ENCODE results near the gene NACC2. TPM values are rescaled to one million over a fixed set of nuclear protein-coding genes. Genes with fewer than 3 reads are reported as not detected.

The NACC2 gene
- polyA plus RNA-seq, 3 donors = 8.1 to 32.4 (median 8.7) TPM

DNA sequence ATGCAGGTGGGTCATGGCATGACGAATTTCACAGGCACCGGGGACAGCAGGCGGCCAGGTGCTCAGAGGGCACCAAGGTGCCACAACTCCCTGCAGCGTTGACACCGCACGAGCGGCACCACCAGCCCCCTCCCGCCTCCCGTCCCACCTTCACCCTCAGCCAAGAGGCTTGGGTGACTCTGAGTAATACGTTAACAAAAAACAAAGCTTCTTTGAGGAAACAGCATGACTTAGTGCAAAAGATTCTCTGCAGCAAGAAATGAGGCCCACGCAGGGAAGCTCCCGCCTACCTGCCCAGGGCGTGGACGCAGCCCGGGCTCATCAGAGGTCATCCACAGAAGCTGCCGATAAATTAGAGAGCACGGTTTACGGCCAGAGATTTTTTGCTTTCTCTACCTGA, 19.5 kb upstream of the NACC2 start:
- H3K4me3 ChIP-seq (replicated peaks in 1 of 3; ENCODE audit: low read depth in 2 of 3, low read length in 3 of 3) = no peak overlapping the region
- TF ChIP-seq, protein P1, sequence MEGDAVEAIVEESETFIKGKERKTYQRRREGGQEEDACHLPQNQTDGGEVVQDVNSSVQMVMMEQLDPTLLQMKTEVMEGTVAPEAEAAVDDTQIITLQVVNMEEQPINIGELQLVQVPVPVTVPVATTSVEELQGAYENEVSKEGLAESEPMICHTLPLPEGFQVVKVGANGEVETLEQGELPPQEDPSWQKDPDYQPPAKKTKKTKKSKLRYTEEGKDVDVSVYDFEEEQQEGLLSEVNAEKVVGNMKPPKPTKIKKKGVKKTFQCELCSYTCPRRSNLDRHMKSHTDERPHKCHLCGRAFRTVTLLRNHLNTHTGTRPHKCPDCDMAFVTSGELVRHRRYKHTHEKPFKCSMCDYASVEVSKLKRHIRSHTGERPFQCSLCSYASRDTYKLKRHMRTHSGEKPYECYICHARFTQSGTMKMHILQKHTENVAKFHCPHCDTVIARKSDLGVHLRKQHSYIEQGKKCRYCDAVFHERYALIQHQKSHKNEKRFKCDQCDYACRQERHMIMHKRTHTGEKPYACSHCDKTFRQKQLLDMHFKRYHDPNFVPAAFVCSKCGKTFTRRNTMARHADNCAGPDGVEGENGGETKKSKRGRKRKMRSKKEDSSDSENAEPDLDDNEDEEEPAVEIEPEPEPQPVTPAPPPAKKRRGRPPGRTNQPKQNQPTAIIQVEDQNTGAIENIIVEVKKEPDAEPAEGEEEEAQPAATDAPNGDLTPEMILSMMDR (IDR thresholded peaks at IDR 0.05) = no peak
- H3K4me3 Mint-ChIP-seq = no peak overlapping the region
- DNase-seq = no peak
- H4K20me1 ChIP-seq (ENCODE audit: insufficient read depth, low read length) = peaks cover 42% of the 10 kb centered on the region
- H3K27me3 Mint-ChIP-seq (ENCODE audit: low read depth in 3 of 3) = peaks cover 0 to 5% (median 2%) of the 10 kb centered on the region in 3 donors
- intact Hi-C loops (cut with micrococcal nuclease) = loop anchor here in 1 of 2 donors (5.0 kb wide), 1 partner anchor 37 kb away; no protein-coding TSS in a partner anchor
- H2AFZ ChIP-seq (ENCODE audit: insufficient read depth, low read depth, low read length, poor library complexity, severe bottlenecking) = no peak overlapping the region
- H3K4me2 ChIP-seq (replicated peaks; ENCODE audit: extremely low read depth, low read length, poor library complexity, severe bottlenecking) = no peak overlapping the region
- peaks cover 0 to 4% (median 0%) of the 10 kb centered on the region in 7 donors for H3K9me3 Mint-ChIP-seq
- no peak overlapping the region for H3K9ac ChIP-seq (ENCODE audit: insufficient read depth, low read length, poor library complexity, severe bottlenecking)
- H3K27ac Mint-ChIP-seq = no peak overlapping the region
- peaks cover 35% of the 10 kb centered on the region for H3K79me2 ChIP-seq (ENCODE audit: insufficient read depth, low read length)
- no peaks in the 10 kb centered on the region for H3K9me3 ChIP-seq (replicated peaks in 1 of 2; ENCODE audit: control insufficient read depth in 1 of 2, insufficient read depth in 1 of 2, low read length in 2 of 2)
- H3K4me1 Mint-ChIP-seq = peaks cover 33% of the 10 kb centered on the region
- peaks cover 0 to 2% of the 10 kb centered on the region in 2 donors for H3K27me3 ChIP-seq (ENCODE audit: control insufficient read depth in 2 of 2, insufficient read depth in 2 of 2, low read length in 2 of 2)
- WGBS (ENCODE audit: insufficient coverage) = 97% methylated on average over 14 of the region's 18 CpGs
- peaks cover 29 to 46% of the 10 kb centered on the region in 2 donors for H3K4me1 ChIP-seq (ENCODE audit: control insufficient read depth in 1 of 2, insufficient read depth in 2 of 2, low read length in 2 of 2)
- H3K36me3 Mint-ChIP-seq = peaks cover 17 to 35% of the 10 kb centered on the region in 2 donors
- peaks cover 21 to 33% of the 10 kb centered on the region in 2 donors for H3K36me3 ChIP-seq (replicated peaks in 1 of 2; ENCODE audit: control insufficient read depth in 1 of 2, insufficient read depth in 2 of 2, low read length in 2 of 2)
- H3K27ac ChIP-seq (ENCODE audit: low read depth in 1 of 2, low read length in 2 of 2) = no peak overlapping the region

DNA sequence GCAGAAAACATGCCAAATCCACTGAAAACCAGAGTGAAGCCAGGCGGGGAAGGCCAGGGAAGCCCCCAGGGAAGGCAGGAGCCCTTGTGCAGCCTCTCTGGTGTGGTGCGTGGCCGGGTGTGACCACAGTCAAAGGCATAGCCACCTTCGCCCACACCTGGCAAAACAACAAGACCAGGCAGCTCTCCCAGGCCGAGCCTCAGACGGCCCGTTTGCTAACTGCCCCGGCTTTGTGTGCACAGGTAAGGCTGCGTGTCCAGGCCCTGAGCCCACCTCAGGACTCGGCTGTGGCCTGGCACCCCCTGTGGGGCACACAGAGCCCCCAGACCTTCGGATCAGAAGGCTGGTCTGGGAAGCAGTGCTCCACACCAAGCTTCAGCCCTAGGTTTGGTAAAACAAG, 17.5 kb upstream of the NACC2 start:
- WGBS (ENCODE audit: insufficient coverage) = 97% methylated on average over 11 of the region's 11 CpGs
- no peak for DNase-seq
- Histone ChIP-seq H3K27me3 (ENCODE audit: control insufficient read depth in 2 of 2, insufficient read depth in 2 of 2, low read length in 2 of 2) (peaks cover 0 to 10% of the 10 kb centered on the region in 2 donors), H3K9ac (ENCODE audit: insufficient read depth, low read length, poor library complexity, severe bottlenecking) (no peak overlapping the region), H2AFZ (ENCODE audit: insufficient read depth, low read depth, low read length, poor library complexity, severe bottlenecking) (no peak overlapping the region), H3K4me1 (ENCODE audit: control insufficient read depth in 1 of 2, insufficient read depth in 2 of 2, low read length in 2 of 2) (peaks cover 37 to 54% of the 10 kb centered on the region in 2 donors), H3K36me3 (replicated peaks in 1 of 2; ENCODE audit: control insufficient read depth in 1 of 2, insufficient read depth in 2 of 2, low read length in 2 of 2) (peaks cover 21 to 33% of the 10 kb centered on the region in 2 donors), H3K4me3 (replicated peaks in 1 of 3; ENCODE audit: low read depth in 2 of 3, low read length in 3 of 3) (no peak overlapping the region), H3K9me3 (replicated peaks in 1 of 2; ENCODE audit: control insufficient read depth in 1 of 2, insufficient read depth in 1 of 2, low read length in 2 of 2) (no peaks in the 10 kb centered on the region), H3K27ac (ENCODE audit: low read depth in 1 of 2, low read length in 2 of 2) (no peak overlapping the region), H4K20me1 (ENCODE audit: insufficient read depth, low read length) (peaks cover 37% of the 10 kb centered on the region), H3K79me2 (ENCODE audit: insufficient read depth, low read length) (peaks cover 26% of the 10 kb centered on the region), H3K4me2 (replicated peaks; ENCODE audit: extremely low read depth, low read length, poor library complexity, severe bottlenecking) (no peak overlapping the region)
- Mint-ChIP-seq H3K27ac (no peak overlapping the region), H3K4me3 (no peak overlapping the region), H3K4me1 (peaks cover 48% of the 10 kb centered on the region), H3K27me3 (ENCODE audit: low read depth in 3 of 3) (peaks cover 6 to 14% (median 8%) of the 10 kb centered on the region in 3 donors), H3K9me3 (peaks cover 0 to 4% (median 0%) of the 10 kb centered on the region in 7 donors), H3K36me3 (peaks cover 21 to 35% of the 10 kb centered on the region in 2 donors)
- intact Hi-C loops (cut with micrococcal nuclease) = no loop called here
- TF ChIP-seq, protein P1 (IDR thresholded peaks at IDR 0.05) = no peak

All from CD14-positive monocyte (primary cell).